Measurements from ENCODE around the gene DHX30.

Gene DHX30

DNA sequence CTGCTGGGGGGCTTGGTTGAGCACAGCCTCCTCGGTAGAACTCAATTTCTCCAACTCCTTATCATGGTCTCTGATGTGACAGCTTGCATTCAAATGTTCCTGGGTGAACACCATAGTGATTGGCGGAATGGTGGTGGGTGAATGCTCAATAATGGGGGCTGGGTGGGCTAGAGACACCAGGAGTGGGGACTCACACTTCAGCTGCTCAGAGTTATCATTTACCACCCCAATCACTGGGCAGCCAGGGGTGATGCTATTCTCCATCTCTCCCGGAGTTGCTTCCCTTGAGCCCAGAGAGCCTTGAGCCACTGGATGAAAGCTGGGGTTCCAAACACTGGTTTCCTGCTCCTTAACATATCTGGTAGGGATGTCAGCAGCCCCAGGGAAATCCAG lies 88.7 kb downstream of the DHX30 start:
- TF ChIP-seq, protein P1, sequence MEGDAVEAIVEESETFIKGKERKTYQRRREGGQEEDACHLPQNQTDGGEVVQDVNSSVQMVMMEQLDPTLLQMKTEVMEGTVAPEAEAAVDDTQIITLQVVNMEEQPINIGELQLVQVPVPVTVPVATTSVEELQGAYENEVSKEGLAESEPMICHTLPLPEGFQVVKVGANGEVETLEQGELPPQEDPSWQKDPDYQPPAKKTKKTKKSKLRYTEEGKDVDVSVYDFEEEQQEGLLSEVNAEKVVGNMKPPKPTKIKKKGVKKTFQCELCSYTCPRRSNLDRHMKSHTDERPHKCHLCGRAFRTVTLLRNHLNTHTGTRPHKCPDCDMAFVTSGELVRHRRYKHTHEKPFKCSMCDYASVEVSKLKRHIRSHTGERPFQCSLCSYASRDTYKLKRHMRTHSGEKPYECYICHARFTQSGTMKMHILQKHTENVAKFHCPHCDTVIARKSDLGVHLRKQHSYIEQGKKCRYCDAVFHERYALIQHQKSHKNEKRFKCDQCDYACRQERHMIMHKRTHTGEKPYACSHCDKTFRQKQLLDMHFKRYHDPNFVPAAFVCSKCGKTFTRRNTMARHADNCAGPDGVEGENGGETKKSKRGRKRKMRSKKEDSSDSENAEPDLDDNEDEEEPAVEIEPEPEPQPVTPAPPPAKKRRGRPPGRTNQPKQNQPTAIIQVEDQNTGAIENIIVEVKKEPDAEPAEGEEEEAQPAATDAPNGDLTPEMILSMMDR (IDR thresholded peaks at IDR 0.05; ENCODE audit: low read depth, low read length), result no peak
- in situ Hi-C loops (cut with HindIII; ENCODE audit: low sequenced_read_pairs), result no loop called here
- no peak for DNase-seq (ENCODE audit: low read depth, low spot score)
- no peak overlapping the region for H3K4me3 ChIP-seq (ENCODE audit: low read depth, low read length)

DNA sequence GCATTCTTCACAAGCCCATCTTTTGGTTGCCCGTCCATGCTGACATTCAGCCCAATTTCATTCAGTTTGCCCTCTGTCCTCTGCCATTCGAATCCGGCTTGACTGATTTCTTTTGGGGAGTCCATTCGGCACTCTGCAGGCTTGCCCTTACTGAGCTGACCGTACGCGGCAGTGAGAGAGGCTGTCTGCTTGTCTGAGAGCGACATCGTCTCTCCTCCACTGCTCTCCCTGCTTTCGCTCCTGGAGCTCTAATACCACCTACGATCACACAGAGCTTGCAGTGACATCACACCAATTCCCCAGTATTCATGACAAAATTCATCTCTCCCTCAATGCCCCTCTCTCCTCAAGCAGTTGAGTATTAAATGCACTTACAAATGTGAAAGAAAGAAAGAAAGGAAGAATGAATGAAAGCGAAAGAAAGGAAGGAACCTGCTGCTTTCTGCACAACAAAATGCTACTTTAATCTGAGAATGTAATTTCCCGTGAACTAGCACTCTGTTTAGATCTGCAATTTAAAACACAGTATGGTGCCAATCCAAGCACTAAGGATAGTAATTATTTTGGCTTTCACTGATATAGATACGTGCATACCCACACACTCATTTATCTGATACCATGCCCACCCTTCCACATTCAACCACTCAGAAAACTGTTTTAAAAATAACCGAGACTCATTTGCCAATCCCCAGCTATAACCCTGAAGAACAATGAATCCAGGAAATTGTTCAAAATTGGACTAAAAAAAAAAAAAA lies 89.5 kb downstream of the DHX30 start:
- TF ChIP-seq, protein P1 (IDR thresholded peaks at IDR 0.05; ENCODE audit: low read depth, low read length), result no peak
- DNase-seq (ENCODE audit: low read depth, low spot score), result no peak
- no peak overlapping the region for H3K4me3 ChIP-seq (ENCODE audit: low read depth, low read length)
- in situ Hi-C loops (cut with HindIII; ENCODE audit: low sequenced_read_pairs), result no loop called here

DNA sequence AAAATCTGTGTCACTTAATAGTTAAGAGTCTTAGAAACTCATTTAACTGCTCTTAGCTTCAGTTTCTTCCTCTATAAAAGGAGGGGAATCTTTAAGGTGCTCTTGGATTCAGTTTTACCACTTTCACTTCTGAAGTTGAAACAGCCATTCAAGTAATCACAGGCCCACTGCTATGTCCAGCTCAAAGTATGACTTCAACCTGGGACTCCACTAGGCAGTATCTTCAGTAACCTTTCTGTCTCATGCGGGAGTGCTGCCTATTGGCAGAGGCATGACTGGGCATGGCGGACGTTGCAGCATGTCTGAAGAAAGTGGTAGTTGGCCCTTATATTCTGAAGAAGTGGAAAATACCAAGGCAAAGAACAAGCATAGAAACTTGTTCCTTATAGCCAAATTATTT lies 92.3 kb downstream of the DHX30 start:
- in situ Hi-C loops (cut with HindIII; ENCODE audit: low sequenced_read_pairs), result no loop called here
- DNase-seq (ENCODE audit: low read depth, low spot score), result no peak
- TF ChIP-seq, protein P1 (IDR thresholded peaks at IDR 0.05; ENCODE audit: low read depth, low read length), result no peak
- no peak overlapping the region for H3K4me3 ChIP-seq (ENCODE audit: low read depth, low read length)

DNA sequence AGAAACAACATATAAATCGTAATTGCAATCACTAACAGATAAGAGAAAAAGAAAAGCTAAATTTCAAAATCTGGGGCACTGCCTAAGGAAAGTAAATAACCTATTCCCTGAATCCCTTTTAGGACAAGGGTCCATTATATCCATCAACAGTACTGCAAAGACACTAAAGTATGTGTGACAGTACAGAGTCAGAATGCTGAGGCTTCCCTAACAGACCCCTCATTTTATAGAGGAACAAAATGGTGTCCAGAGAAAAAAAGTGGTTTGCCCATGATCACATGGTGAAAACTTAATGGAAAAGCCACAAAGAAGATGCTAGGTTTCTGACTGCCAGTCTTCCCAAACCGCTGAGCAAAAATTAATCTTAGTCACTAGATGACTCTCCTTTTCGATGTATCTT lies 93.8 kb downstream of the DHX30 start:
- in situ Hi-C loops (cut with HindIII; ENCODE audit: low sequenced_read_pairs), result no loop called here
- no peak overlapping the region for H3K4me3 ChIP-seq (ENCODE audit: low read depth, low read length)
- TF ChIP-seq, protein P1 (IDR thresholded peaks at IDR 0.05; ENCODE audit: low read depth, low read length), result no peak
- no peak for DNase-seq (ENCODE audit: low read depth, low spot score)

DNA sequence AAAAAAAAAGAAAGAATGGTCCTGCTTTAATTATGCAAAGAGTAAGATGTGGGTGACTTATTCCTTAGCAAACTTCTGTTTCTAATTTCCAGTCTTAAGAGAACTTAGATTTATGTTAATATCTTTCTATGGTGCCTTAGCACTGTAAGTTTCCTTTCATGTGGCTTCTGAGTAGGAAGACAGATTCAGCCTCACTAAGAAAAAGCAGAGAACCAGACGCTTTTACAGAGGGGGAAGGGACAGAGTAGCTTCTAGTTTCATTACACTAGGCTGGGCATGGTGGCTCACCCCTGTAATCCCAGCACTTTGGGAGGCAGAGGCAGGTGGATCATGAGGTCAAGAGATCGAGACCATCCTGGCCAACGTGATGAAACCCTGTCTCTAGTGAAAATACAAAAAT lies 95.0 kb downstream of the DHX30 start:
- no peak for DNase-seq (ENCODE audit: low read depth, low spot score)
- no peak overlapping the region for H3K4me3 ChIP-seq (ENCODE audit: low read depth, low read length)
- TF ChIP-seq, protein P1 (IDR thresholded peaks at IDR 0.05; ENCODE audit: low read depth, low read length), result no peak
- in situ Hi-C loops (cut with HindIII; ENCODE audit: low sequenced_read_pairs), result no loop called here

DNA sequence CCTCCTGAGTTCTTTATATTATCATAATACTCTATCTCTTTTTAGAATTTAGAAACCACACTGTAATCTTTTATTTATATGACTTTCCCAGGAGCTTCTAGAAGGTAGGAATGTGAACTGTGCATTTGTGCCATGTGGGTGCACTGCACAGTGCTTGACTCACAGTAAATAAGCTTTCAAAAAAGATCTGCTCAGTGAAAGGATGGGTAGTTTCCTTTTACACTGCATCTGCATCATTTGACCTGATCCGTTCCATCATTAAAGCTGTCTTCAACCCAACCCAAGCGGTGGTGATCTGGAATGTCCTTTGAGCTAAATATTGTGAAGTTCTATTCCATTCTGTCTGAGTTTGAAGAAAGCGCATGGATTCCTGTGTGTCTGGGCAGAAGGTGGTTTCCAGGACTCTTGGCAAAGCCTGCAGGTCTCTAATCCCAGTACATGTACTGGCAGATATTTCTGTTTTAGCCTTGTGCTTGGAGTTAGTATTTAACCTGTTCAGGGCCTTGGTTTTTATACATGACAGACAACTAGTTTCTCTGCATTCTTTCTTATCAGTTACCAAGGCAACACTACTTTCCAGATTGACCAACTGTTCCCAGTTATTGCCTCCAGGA lies 96.7 kb downstream of the DHX30 start:
- in situ Hi-C loops (cut with HindIII; ENCODE audit: low sequenced_read_pairs), result no loop called here
- no peak overlapping the region for H3K4me3 ChIP-seq (ENCODE audit: low read depth, low read length)
- TF ChIP-seq, protein P1 (IDR thresholded peaks at IDR 0.05; ENCODE audit: low read depth, low read length), result no peak
- DNase-seq (ENCODE audit: low read depth, low spot score), result peak; percentile 20
